Measurements from ENCODE around the gene FFAR3. TPM values are rescaled to one million over a fixed set of nuclear protein-coding genes. Genes with fewer than 3 reads are reported as not detected.

Gene FFAR3
- total RNA-seq, 2 experiments from 2014 or later = 0.19 TPM; not detected in 1

GRCh38 chr19:35311901-35312665 is 46.2 kb upstream of the FFAR3 start:
- no peaks in the 10 kb centered on the region for H4K20me1 ChIP-seq (ENCODE audit: insufficient read depth, low read length)
- no peak for DNase-seq (ENCODE audit: low spot score)
- H3K36me3 ChIP-seq (ENCODE audit: insufficient read depth, low read length) = no peaks in the 10 kb centered on the region
- H3K4me1 ChIP-seq (ENCODE audit: insufficient read depth, low read length, poor library complexity, severe bottlenecking) = peaks cover 71% of the 10 kb centered on the region
- CTCF ChIA-PET (ENCODE audit: unreplicated experiment) = interaction anchor here (0.6 kb wide), 1 partner anchor 630 kb away, joined by 13 read pairs; no protein-coding TSS in a partner anchor
- H3K79me2 ChIP-seq (ENCODE audit: insufficient read depth, low read depth, low read length) = no peaks in the 10 kb centered on the region
- POLR2A ChIA-PET = interaction anchor here (1.3 kb wide), 1 partner anchor 8 kb away, joined by 5 read pairs; no protein-coding TSS in a partner anchor
- TF ChIP-seq CTCF (conservative IDR thresholded peaks at IDR 0.05; ENCODE audit: low read length) (no peak), EZH2phosphoT487 (IDR thresholded peaks at IDR 0.05; ENCODE audit: borderline replicate concordance, low read depth, low read length) (no peak)
- BruUV-seq (replicated peaks) = no TSS peak
- no peaks in the 10 kb centered on the region for H3K9me2 ChIP-seq (ENCODE audit: insufficient read depth, low read length)
- H2AFZ ChIP-seq (ENCODE audit: low read length) = no peak overlapping the region
- H3K4me3 ChIP-seq (ENCODE audit: low read depth, low read length, poor library complexity, severe bottlenecking) = no peak overlapping the region
- no peak overlapping the region for H3K27ac ChIP-seq (ENCODE audit: low read depth, low read length, poor library complexity, severe bottlenecking)
- H3K9me3 ChIP-seq (ENCODE audit: low read length) = no peaks in the 10 kb centered on the region
- H3K4me2 ChIP-seq (ENCODE audit: low read length) = no peak overlapping the region
- intact Hi-C loops (cut with micrococcal nuclease; ENCODE audit: unreplicated experiment) = no loop called here

DNA sequence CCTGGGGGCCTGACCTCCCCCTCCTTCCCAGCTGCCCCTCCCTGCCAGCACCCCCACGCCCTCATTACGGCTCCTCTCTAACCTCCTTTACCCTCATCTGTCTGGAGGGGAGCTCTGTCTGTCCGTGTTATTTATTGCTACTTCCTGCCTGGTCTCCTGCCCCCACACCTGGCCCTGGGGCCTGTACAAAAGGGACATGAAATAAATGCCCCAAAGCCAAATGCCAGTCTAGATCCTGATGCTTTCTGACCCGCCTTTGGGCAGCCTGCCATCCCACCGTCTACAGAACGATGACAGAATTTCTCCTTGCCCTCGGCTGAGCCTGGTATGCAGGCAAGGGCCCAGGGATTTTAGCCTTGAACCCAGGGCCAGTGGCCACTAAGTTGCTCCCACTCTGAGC is 44.7 kb upstream of the FFAR3 start:
- ChIA-PET POLR2A (interaction anchor here (0.8 to 1.3 kb wide), 3 partner anchors 8 to 18 kb away, joined by 3 to 8 read pairs (median 3); no protein-coding TSS in a partner anchor), CTCF (ENCODE audit: unreplicated experiment) (no interaction called here)
- H3K79me2 ChIP-seq (ENCODE audit: insufficient read depth, low read depth, low read length) = no peaks in the 10 kb centered on the region
- no peak overlapping the region for H2AFZ ChIP-seq (ENCODE audit: low read length)
- intact Hi-C loops (cut with micrococcal nuclease; ENCODE audit: unreplicated experiment) = no loop called here
- no peak for DNase-seq (ENCODE audit: low spot score)
- TF ChIP-seq CTCF (conservative IDR thresholded peaks at IDR 0.05; ENCODE audit: low read length) = no peak
- TF ChIP-seq EZH2phosphoT487 (IDR thresholded peaks at IDR 0.05; ENCODE audit: borderline replicate concordance, low read depth, low read length) = no peak
- BruUV-seq (replicated peaks) = no TSS peak
- H3K4me2 ChIP-seq (ENCODE audit: low read length) = peak overlapping the region; percentile 47
- H3K9me2 ChIP-seq (ENCODE audit: insufficient read depth, low read length) = no peaks in the 10 kb centered on the region
- no peaks in the 10 kb centered on the region for H4K20me1 ChIP-seq (ENCODE audit: insufficient read depth, low read length)
- no peaks in the 10 kb centered on the region for H3K9me3 ChIP-seq (ENCODE audit: low read length)
- H3K27ac ChIP-seq (ENCODE audit: low read depth, low read length, poor library complexity, severe bottlenecking) = no peak overlapping the region
- no peak overlapping the region for H3K4me3 ChIP-seq (ENCODE audit: low read depth, low read length, poor library complexity, severe bottlenecking)
- peaks cover 71% of the 10 kb centered on the region for H3K4me1 ChIP-seq (ENCODE audit: insufficient read depth, low read length, poor library complexity, severe bottlenecking)
- no peaks in the 10 kb centered on the region for H3K36me3 ChIP-seq (ENCODE audit: insufficient read depth, low read length)

DNA sequence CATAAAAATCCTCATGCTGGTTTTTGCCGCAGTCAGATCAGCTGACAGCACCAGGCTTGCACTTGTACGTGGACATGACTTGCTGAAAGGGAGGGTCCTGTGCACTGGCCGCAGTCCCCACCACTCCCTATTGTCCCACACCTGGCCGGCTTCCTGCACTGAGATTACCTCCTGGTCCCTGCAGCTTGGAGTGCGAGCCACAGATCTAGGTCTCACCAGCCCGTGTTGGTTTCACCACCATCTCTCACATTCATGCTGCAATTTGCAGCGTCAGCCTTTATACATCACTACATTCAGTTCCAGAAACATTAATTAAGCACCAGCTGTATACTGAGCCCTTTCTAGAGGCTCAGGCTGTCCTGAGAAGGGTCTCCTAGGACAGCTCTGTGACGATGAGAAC is 44.2 kb upstream of the FFAR3 start:
- POLR2A ChIA-PET = interaction anchor here (1.0 kb wide), 1 partner anchor 9 kb away, joined by 3 read pairs; no protein-coding TSS in a partner anchor
- Histone ChIP-seq H3K4me2 (ENCODE audit: low read length) (peak overlapping the region; percentile 47; the same call in 1 of the 2 replicates), H3K9me2 (ENCODE audit: insufficient read depth, low read length) (no peaks in the 10 kb centered on the region), H3K79me2 (ENCODE audit: insufficient read depth, low read depth, low read length) (no peaks in the 10 kb centered on the region), H3K4me1 (ENCODE audit: insufficient read depth, low read length, poor library complexity, severe bottlenecking) (peaks cover 71% of the 10 kb centered on the region), H3K27ac (ENCODE audit: low read depth, low read length, poor library complexity, severe bottlenecking) (no peak overlapping the region), H3K4me3 (ENCODE audit: low read depth, low read length, poor library complexity, severe bottlenecking) (no peak overlapping the region), H3K9me3 (ENCODE audit: low read length) (no peaks in the 10 kb centered on the region), H3K36me3 (ENCODE audit: insufficient read depth, low read length) (no peaks in the 10 kb centered on the region), H2AFZ (ENCODE audit: low read length) (no peak overlapping the region), H4K20me1 (ENCODE audit: insufficient read depth, low read length) (no peaks in the 10 kb centered on the region)
- BruUV-seq (replicated peaks) = no TSS peak
- DNase-seq (ENCODE audit: low spot score) = no peak
- CTCF ChIA-PET (ENCODE audit: unreplicated experiment) = no interaction called here
- no peak for TF ChIP-seq CTCF (conservative IDR thresholded peaks at IDR 0.05; ENCODE audit: low read length)
- TF ChIP-seq EZH2phosphoT487 (IDR thresholded peaks at IDR 0.05; ENCODE audit: borderline replicate concordance, low read depth, low read length) = no peak
- intact Hi-C loops (cut with micrococcal nuclease; ENCODE audit: unreplicated experiment) = no loop called here
